Stimulated activated CD4-positive, alpha-beta T cell treated with anti-CD3 and anti-CD28 coated beads, Interleukin-12 subunit alpha, Interleukin-12 subunit beta, amount 100 ng/mL, for 4 hours (primary cell): ENCODE data around the gene CLCN6.

ENCODE experiments used
- DNase-seq: peaks from one replicate; pipeline ENCODE4 v3.0.0-alpha.2; 2020

CLCN6 gene

GRCh38 chr1:11779715-11780379 is 26.1 kb upstream of the CLCN6 start:
- no peak for DNase-seq

GRCh38 chr1:11780380-11781147 is 25.4 kb upstream of the CLCN6 start:
- no peak for DNase-seq

- DNase-seq: no peak
Observed at GRCh38 chr1:11781297-11781696, 24.7 kb upstream of the CLCN6 start.

DNA sequence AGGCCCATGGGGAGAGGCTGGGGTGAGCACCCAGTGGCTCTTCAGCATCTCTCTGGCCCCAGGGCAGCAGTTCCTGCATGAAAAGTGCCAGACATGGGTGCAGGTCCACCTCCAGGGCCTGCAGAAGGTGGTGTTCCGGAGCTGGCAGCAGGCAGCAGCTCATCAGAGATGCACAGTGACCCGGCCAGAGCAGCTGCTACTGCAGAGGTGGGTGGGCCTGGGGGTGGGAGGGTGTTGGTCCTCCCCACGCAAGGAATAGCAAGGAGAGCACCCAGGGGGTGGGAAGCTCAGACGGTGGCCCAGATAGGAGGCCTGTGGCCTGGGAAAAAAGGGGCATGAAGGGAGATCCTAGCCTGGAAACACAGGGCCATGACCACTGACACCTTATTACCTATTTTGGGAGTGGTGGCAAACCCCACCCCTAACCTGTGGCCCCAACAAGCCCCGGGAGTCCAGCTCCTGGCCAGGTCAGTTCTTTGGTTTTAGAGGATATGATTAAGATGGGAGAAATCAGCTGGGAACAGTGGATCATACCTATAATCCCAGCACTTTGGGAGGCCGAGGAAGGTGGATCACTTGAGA is 23.8 kb upstream of the CLCN6 start:
- no peak for DNase-seq

GRCh38 chr1:11783556-11783955 is 22.4 kb upstream of the CLCN6 start:
- DNase-seq: no peak

DNA sequence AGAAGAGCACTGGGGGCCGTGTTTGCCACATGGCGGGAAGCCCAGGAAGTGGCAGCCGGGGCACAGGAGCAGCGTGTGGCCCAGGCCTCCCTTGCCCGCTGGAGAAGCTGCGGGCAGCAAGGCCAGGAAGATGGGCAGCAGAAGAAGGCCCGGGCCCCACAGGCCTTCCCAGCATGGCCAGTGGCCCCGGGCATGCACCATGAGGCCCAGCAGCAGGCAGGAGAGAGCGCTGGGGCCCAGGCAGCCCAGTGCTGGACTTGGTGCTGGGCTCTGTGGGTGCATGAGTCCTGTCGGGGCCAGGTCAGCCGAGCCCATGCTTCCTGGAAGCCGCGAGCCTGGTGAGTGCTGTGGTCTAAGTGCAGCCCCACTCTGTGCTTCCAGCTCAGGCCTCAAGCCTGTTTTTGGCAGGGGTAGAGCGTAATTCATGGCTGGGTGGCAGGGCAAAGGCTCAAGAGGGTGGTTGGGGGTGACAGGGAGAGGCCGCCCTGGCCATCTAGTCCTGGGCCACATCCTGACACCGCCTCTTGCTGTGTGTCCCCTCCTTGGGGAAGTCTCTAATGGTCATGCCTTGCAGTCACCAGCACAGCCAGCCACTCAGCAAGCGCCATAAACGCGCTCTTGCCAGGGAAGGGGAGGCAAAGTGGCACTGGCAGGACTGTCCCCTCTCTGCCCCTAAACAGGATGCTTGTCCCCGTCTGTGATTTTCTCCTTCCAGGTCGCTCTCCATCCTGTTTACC is 21.6 kb upstream of the CLCN6 start:
- no peak for DNase-seq

DNA sequence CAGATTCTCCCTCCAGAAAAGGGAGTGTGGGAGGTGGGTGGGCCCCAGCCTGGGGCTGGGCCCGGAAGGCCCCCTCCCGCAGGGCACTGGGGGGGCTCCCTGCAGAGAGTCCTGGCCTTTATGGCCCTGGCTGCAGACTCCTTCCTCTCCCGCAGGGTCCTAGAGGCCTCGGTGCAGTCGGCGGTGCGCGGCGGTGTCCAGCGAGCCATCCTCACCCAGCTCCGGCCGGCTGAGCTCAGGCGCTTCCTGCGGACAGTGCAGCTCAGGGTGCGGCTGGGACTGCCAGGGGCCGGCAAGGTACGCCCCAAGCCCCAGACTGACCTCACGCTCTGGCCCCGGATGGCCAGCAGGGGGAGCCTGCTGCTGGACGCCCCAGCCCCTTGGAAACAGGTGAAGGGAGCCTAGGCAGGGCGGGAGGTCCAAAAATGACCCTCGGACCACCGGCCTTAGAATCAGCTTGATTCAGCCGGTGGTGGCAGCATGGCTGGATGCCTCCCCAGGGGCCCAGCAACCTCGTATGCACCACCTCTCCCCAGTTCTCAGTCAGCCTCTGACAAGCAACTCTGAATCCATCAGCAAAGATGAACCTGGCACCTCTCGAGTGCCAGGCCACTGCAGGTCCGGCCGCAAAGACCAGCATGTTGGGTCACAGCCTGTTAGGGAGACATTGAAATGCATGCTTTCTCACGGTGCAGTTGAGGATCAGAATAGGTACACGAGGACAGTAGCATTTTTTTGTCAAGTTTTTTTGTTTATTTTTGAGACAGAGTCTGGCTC is 20.8 kb upstream of the CLCN6 start:
- peak; percentile 42 for DNase-seq

- DNase-seq: no peak
Observed at GRCh38 chr1:11786168-11786567, 19.8 kb upstream of the CLCN6 start.

GRCh38 chr1:11787251-11787803 is 18.7 kb upstream of the CLCN6 start:
- DNase-seq: no peak

DNA sequence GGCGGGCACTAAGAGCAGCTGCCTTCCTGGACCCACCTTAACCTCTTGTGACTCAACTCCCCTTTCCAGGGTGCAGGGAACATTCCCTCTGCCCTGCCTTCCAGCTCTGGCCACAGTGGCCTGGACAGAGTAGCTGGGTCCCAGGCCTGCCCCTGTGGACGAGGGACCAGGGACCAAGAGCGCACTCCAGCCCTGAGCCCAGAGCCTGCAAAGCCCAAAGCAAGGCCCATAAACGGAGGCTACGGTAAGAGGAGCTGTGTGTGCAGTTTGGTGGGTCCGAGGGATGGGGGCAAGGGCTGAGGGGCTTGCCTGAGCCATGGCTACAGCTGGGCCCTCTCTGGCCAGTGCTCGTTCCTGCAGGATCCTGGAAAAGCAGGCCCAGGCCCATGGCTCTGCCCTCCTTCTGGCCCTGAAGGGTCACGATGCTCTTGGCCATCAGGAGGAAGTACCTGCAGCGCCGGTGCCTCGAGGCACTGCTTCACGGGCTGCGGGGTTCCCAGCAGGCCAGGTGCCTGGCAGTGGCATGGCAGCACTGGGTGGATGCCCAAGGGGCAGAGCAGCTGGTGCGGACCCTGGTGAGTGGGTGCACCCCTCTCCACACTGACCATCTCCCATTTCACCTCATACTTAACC is 18.1 kb upstream of the CLCN6 start:
- no peak for DNase-seq

GRCh38 chr1:11788549-11789053 is 17.4 kb upstream of the CLCN6 start:
- DNase-seq: no peak

DNA sequence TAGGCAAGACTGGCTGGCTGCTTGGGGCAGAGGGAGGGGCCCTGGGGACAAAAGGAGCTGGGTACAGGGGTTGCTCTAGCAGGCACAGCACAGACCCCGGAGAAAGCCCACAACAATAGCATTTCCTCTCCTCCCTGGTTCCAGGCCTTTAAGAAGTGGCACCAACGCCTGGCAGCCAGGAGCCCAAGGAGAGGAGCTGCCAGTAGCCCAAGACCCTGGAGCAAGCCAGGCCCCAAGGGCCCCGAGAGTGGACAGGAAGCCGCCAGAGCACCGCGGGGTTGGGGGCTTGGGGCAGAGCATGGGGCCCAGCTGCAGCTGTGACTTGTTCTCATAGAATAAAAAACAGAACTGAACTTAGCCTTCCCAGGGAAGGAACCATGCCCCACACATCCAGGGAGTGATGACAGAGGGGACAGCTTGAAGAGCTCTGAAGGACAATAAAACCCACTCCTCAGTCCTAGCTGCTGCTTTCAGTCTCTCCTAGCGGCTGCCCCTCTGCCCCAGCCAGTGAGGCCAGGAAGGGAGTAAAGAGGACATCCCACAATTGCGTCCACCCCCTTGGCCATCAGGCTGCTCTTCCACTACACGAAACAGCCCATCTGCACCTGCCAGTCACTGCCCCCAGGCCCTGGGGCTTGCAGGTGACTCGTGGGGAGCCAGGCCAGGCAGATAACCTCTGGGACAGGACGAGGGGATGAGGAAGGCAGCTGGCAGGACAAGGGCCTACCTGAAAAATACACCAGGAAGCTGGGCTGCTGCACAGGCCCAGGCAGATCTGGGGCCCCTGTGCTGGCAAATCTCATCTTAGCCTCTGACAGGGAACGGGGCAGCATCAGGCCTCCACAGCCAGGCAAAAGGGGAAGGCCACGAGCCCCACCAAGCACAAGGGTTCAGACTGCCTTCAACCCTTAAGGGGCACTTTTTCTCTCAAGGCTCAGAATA is 16.6 kb upstream of the CLCN6 start:
- no peak for DNase-seq

- DNase-seq: no peak
Observed at GRCh38 chr1:11790101-11790879, 15.7 kb upstream of the CLCN6 start.

GRCh38 chr1:11790880-11791715 is 14.9 kb upstream of the CLCN6 start:
- no peak for DNase-seq

DNA sequence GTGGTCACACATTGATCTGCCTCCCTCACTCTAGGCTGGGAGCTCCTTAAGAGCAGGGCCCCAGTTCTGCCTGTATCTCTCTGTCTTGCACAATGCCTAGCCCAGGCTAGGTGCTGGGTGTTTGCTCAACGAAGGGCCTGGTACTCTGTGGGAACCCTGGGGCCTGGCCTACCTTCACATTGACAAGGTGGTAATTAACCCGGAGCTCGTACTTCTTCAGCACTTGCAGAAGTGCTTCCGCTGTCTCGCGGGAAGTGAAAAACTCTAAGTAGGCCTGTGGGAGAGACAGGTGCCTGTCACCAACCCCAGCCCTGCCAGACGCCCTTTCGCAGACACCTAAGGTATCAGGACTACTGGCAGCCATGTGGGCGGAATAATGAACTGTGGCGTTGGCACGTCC is 13.9 kb upstream of the CLCN6 start:
- DNase-seq: no peak

DNA sequence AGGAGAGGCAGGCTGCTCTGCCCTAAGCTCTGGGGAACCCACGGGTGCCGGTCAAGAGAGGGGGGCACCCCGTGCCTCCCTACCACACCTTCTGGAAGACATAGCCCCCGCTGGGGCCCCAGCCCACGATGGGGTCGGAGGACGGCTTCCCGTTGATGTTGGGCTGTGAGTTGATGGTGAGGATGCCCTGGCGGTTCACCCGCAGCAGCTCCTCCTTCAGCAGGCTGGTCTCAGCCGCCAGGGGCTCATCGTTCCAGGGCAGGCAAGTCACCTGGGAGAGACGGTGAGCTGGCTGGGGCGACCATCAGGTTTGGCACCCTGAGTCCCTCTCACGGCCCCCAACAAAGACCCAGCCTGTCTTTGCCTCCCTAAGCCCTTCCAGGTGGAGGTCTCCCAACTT is 12.2 kb upstream of the CLCN6 start:
- no peak for DNase-seq

GRCh38 chr1:11794446-11795237 is 11.3 kb upstream of the CLCN6 start:
- DNase-seq: no peak
